ENCODE measurements around the gene HSF4.

The HSF4 gene

GRCh38 chr16:67157106-67157748, 7.3 kb upstream of the HSF4 start:
- Mint-ChIP-seq H3K9me3 (no peaks in the 10 kb centered on the region), H3K27me3 (ENCODE audit: low read depth) (no peaks in the 10 kb centered on the region), H3K4me1 (ENCODE audit: low read depth) (peaks cover 56% of the 10 kb centered on the region), H3K4me3 (peak overlapping the region; percentile 91), H3K27ac (peak overlapping the region; percentile 99), H3K36me3 (ENCODE audit: low read depth) (peaks cover 44% of the 10 kb centered on the region)

- Mint-ChIP-seq H3K4me1 (ENCODE audit: low read depth) (peaks cover 54% of the 10 kb centered on the region), H3K4me3 (peak overlapping the region; percentile 91)
Measured at GRCh38 chr16:67157892-67158635, 6.5 kb upstream of the HSF4 start.

GRCh38 chr16:67158637-67159600, 5.6 kb upstream of the HSF4 start:
- Mint-ChIP-seq H3K27ac (peak overlapping the region; percentile 99), H3K4me3 (peak overlapping the region; percentile 91), H3K9me3 (no peaks in the 10 kb centered on the region), H3K27me3 (ENCODE audit: low read depth) (no peaks in the 10 kb centered on the region), H3K4me1 (ENCODE audit: low read depth) (peaks cover 48% of the 10 kb centered on the region), H3K36me3 (ENCODE audit: low read depth) (peaks cover 33% of the 10 kb centered on the region)

More at GRCh38 chr16:67157892-67158635, 6.5 kb upstream of the HSF4 start:
- H3K27me3 Mint-ChIP-seq (ENCODE audit: low read depth): no peaks in the 10 kb centered on the region
- H3K9me3 Mint-ChIP-seq: no peaks in the 10 kb centered on the region
- peaks cover 39% of the 10 kb centered on the region for H3K36me3 Mint-ChIP-seq (ENCODE audit: low read depth)
- peak overlapping the region; percentile 99 for H3K27ac Mint-ChIP-seq

GRCh38 chr16:67161595-67162058, 2.9 kb upstream of the HSF4 start:
- Mint-ChIP-seq H3K9me3 (no peaks in the 10 kb centered on the region), H3K36me3 (ENCODE audit: low read depth) (peaks cover 30% of the 10 kb centered on the region), H3K4me3 (peak overlapping the region; percentile 56), H3K4me1 (ENCODE audit: low read depth) (peaks cover 46% of the 10 kb centered on the region), H3K27ac (no peak overlapping the region), H3K27me3 (ENCODE audit: low read depth) (peaks cover 16% of the 10 kb centered on the region)

- H3K36me3 Mint-ChIP-seq (ENCODE audit: low read depth): peaks cover 29% of the 10 kb centered on the region
- no peaks in the 10 kb centered on the region for H3K9me3 Mint-ChIP-seq
Measured at GRCh38 chr16:67162506-67163163, 1.9 kb upstream of the HSF4 start.

GRCh38 chr16:67163164-67163998, 1.2 kb upstream of the HSF4 start:
- Mint-ChIP-seq H3K36me3 (ENCODE audit: low read depth) (peaks cover 26% of the 10 kb centered on the region), H3K4me1 (ENCODE audit: low read depth) (peaks cover 39% of the 10 kb centered on the region), H3K4me3 (peak overlapping the region; percentile 68), H3K27me3 (ENCODE audit: low read depth) (peaks cover 19% of the 10 kb centered on the region), H3K9me3 (no peaks in the 10 kb centered on the region), H3K27ac (peak overlapping the region; percentile 41)

More at GRCh38 chr16:67162506-67163163, 1.9 kb upstream of the HSF4 start:
- peaks cover 19% of the 10 kb centered on the region for H3K27me3 Mint-ChIP-seq (ENCODE audit: low read depth)
- H3K27ac Mint-ChIP-seq: peak overlapping the region; percentile 50
- H3K4me1 Mint-ChIP-seq (ENCODE audit: low read depth): peaks cover 44% of the 10 kb centered on the region
- peak overlapping the region; percentile 68 for H3K4me3 Mint-ChIP-seq

- H3K27ac Mint-ChIP-seq: peak overlapping the region; percentile 41
Measured at GRCh38 chr16:67163999-67164558, 466 bp upstream of the HSF4 start.

GRCh38 chr16:67165121-67166078, 855 bp downstream of the HSF4 start:
- Mint-ChIP-seq H3K4me1 (ENCODE audit: low read depth) (peaks cover 45% of the 10 kb centered on the region), H3K9me3 (no peaks in the 10 kb centered on the region), H3K27ac (peak overlapping the region; percentile 41), H3K36me3 (ENCODE audit: low read depth) (peaks cover 22% of the 10 kb centered on the region), H3K27me3 (ENCODE audit: low read depth) (peaks cover 19% of the 10 kb centered on the region), H3K4me3 (peak overlapping the region; percentile 51)

More at GRCh38 chr16:67163999-67164558, 466 bp upstream of the HSF4 start:
- H3K9me3 Mint-ChIP-seq: no peaks in the 10 kb centered on the region
- peaks cover 22% of the 10 kb centered on the region for H3K36me3 Mint-ChIP-seq (ENCODE audit: low read depth)
- H3K4me3 Mint-ChIP-seq: peak overlapping the region; percentile 68
- peaks cover 19% of the 10 kb centered on the region for H3K27me3 Mint-ChIP-seq (ENCODE audit: low read depth)
- peaks cover 37% of the 10 kb centered on the region for H3K4me1 Mint-ChIP-seq (ENCODE audit: low read depth)

- H3K4me1 Mint-ChIP-seq (ENCODE audit: low read depth): peaks cover 47% of the 10 kb centered on the region
- no peak overlapping the region for H3K27ac Mint-ChIP-seq
- H3K36me3 Mint-ChIP-seq (ENCODE audit: low read depth): peaks cover 21% of the 10 kb centered on the region
- peak overlapping the region; percentile 54 for H3K4me3 Mint-ChIP-seq
- H3K9me3 Mint-ChIP-seq: no peaks in the 10 kb centered on the region
- peaks cover 19% of the 10 kb centered on the region for H3K27me3 Mint-ChIP-seq (ENCODE audit: low read depth)
Measured at GRCh38 chr16:67166110-67166547, 1.6 kb downstream of the HSF4 start.

GRCh38 chr16:67166598-67167168, 2.1 kb downstream of the HSF4 start:
- no peaks in the 10 kb centered on the region for H3K9me3 Mint-ChIP-seq

GRCh38 chr16:67167588-67167987, 3.0 kb downstream of the HSF4 start:
- Mint-ChIP-seq H3K27me3 (ENCODE audit: low read depth) (peaks cover 19% of the 10 kb centered on the region), H3K9me3 (no peaks in the 10 kb centered on the region), H3K36me3 (ENCODE audit: low read depth) (peaks cover 24% of the 10 kb centered on the region), H3K27ac (no peak overlapping the region), H3K4me1 (ENCODE audit: low read depth) (peaks cover 46% of the 10 kb centered on the region), H3K4me3 (peak overlapping the region; percentile 35)

More at GRCh38 chr16:67166598-67167168, 2.1 kb downstream of the HSF4 start:
- Mint-ChIP-seq H3K27me3 (ENCODE audit: low read depth) (peaks cover 19% of the 10 kb centered on the region), H3K4me3 (peak overlapping the region; percentile 54), H3K4me1 (ENCODE audit: low read depth) (peaks cover 50% of the 10 kb centered on the region), H3K36me3 (ENCODE audit: low read depth) (peaks cover 23% of the 10 kb centered on the region), H3K27ac (peak overlapping the region; percentile 41)
